Nephron (organoid): Measurements from ENCODE around the gene PLCL2.
A peak's percentile ranks its signal among the peaks of the same experiment; 100 is the strongest.

ENCODE experiments used
- H3K27ac Mint-ChIP-seq, 3 experiments: 2 replicates each; pipeline ENCODE4 v1.8.0; 2020; ENCODE audit warnings: mixed read lengths in 3 of 3, mild to moderate bottlenecking in 2 of 3, moderate library complexity in 1 of 3
- H3K27me3 Mint-ChIP-seq: 2 replicates; pipeline ENCODE4 v1.8.0; 2021; ENCODE audit warnings: low read depth, mild to moderate bottlenecking, moderate library complexity, mixed read lengths
- H3K36me3 Mint-ChIP-seq: 2 replicates; pipeline ENCODE4 v1.8.0; 2020; ENCODE audit warnings: low read depth, mixed read lengths
- H3K4me1 Mint-ChIP-seq: 2 replicates; pipeline ENCODE4 v1.8.0; 2020; ENCODE audit warnings: mixed read lengths
- H3K4me3 Mint-ChIP-seq, 3 experiments: 2 replicates each; pipeline ENCODE4 v1.8.0; 2020; ENCODE audit warnings: mild to moderate bottlenecking in 3 of 3, mixed read lengths in 3 of 3, moderate library complexity in 2 of 3
- H3K9me3 Mint-ChIP-seq: 2 replicates; pipeline ENCODE4 v1.8.0; 2020; ENCODE audit warnings: mixed read lengths
- CTCF ChIP-seq, 3 experiments: fragments of 200-600 bp; sonication (generic); IDR thresholded peaks; one replicate each; pipeline ENCODE4 v1.5.0; 2021; ENCODE audit warnings: antibody characterized with exemption in 3 of 3; ENCODE audit not compliant: unreplicated experiment in 3 of 3

PLCL2 gene

GRCh38 chr3:16890597-16891333 is 6.0 kb downstream of the PLCL2 start:
- peaks cover 8% of the 10 kb centered on the region for H3K27me3 Mint-ChIP-seq

GRCh38 chr3:16893618-16894200 is 9.0 kb downstream of the PLCL2 start:
- H3K36me3 Mint-ChIP-seq = no peaks in the 10 kb centered on the region
- no peaks in the 10 kb centered on the region for H3K9me3 Mint-ChIP-seq
- TF ChIP-seq CTCF (IDR thresholded peaks at IDR 0.05; ENCODE audit: unreplicated experiment in 3 of 3) = no peak
- H3K27me3 Mint-ChIP-seq = peaks cover 4% of the 10 kb centered on the region
- H3K4me1 Mint-ChIP-seq = peaks cover 38% of the 10 kb centered on the region
- no peak overlapping the region for H3K27ac Mint-ChIP-seq
- H3K4me3 Mint-ChIP-seq = no peak overlapping the region

More at GRCh38 chr3:16890597-16891333, 6.0 kb downstream of the PLCL2 start:
- no peak overlapping the region for H3K27ac Mint-ChIP-seq
- no peak overlapping the region for H3K4me3 Mint-ChIP-seq
- no peaks in the 10 kb centered on the region for H3K9me3 Mint-ChIP-seq
- H3K4me1 Mint-ChIP-seq = peaks cover 35% of the 10 kb centered on the region
- H3K36me3 Mint-ChIP-seq = no peaks in the 10 kb centered on the region
- no peak for TF ChIP-seq CTCF (IDR thresholded peaks at IDR 0.05; ENCODE audit: unreplicated experiment in 3 of 3)

GRCh38 chr3:16896094-16896627 is 11.4 kb downstream of the PLCL2 start:
- Mint-ChIP-seq H3K27ac (peak overlapping the region; percentile 51 to 61 (median 53)), H3K9me3 (no peaks in the 10 kb centered on the region)

GRCh38 chr3:16896820-16897219 is 12.1 kb downstream of the PLCL2 start:
- H3K27ac Mint-ChIP-seq = peak overlapping the region; percentile 51 to 61 (median 53)
- peak overlapping the region in 2 of 3 experiments; percentile 5 to 18 for H3K4me3 Mint-ChIP-seq
- H3K27me3 Mint-ChIP-seq = peaks cover 3% of the 10 kb centered on the region
- no peaks in the 10 kb centered on the region for H3K36me3 Mint-ChIP-seq
- TF ChIP-seq CTCF (IDR thresholded peaks at IDR 0.05; ENCODE audit: unreplicated experiment in 3 of 3) = no peak
- no peaks in the 10 kb centered on the region for H3K9me3 Mint-ChIP-seq
- H3K4me1 Mint-ChIP-seq = peaks cover 27% of the 10 kb centered on the region

More at GRCh38 chr3:16896094-16896627, 11.4 kb downstream of the PLCL2 start:
- TF ChIP-seq CTCF (IDR thresholded peaks at IDR 0.05; ENCODE audit: unreplicated experiment in 3 of 3) = no peak
- peaks cover 22% of the 10 kb centered on the region for H3K4me1 Mint-ChIP-seq
- H3K27me3 Mint-ChIP-seq = no peaks in the 10 kb centered on the region
- H3K4me3 Mint-ChIP-seq = no peak overlapping the region
- H3K36me3 Mint-ChIP-seq = no peaks in the 10 kb centered on the region

- Mint-ChIP-seq H3K27ac (peak overlapping the region; percentile 51 to 61 (median 53)), H3K9me3 (no peaks in the 10 kb centered on the region), H3K4me3 (peak overlapping the region in 2 of 3 experiments; percentile 5 to 45), H3K27me3 (peaks cover 4% of the 10 kb centered on the region), H3K36me3 (no peaks in the 10 kb centered on the region), H3K4me1 (peaks cover 30% of the 10 kb centered on the region)
- TF ChIP-seq CTCF (IDR thresholded peaks at IDR 0.05; ENCODE audit: unreplicated experiment in 3 of 3) = no peak
These were observed 12.6 kb downstream of the PLCL2 start for GRCh38 chr3:16897254-16897926.
